Keratinocyte (primary cell): ENCODE data around the gene TLR6. TPM values are rescaled to one million over a fixed set of nuclear protein-coding genes. Genes with fewer than 3 reads are reported as not detected.

Experiments
- DNase-seq: peaks from one replicate; pipeline ENCODE4 v3.0.0-alpha.2; 2011; ENCODE audit warnings: low read depth, missing footprints, low spot score
- FAIRE-seq: peaks from 2 replicates; lab custom pipeline; 2011; peaks lifted over from hg19 to GRCh38; lab: Jason Lieb, UNC
- H2AFZ ChIP-seq: 2 replicates; pipeline ENCODE4 v1.6.0; 2012; ENCODE audit warnings: low read length, control low read depth, inconsistent platforms; ENCODE audit not compliant: control insufficient read depth
- H3K27ac ChIP-seq: 2 replicates; pipeline ENCODE4 v1.5.1; 2011; ENCODE audit warnings: low read length; ENCODE audit not compliant: control insufficient read depth, insufficient read depth
- H3K27me3 ChIP-seq: 3 replicates; pipeline ENCODE4 v1.6.0; 2011; ENCODE audit warnings: low read length; ENCODE audit not compliant: control insufficient read depth, insufficient read depth; ENCODE audit errors: extremely low read depth
- H3K36me3 ChIP-seq, 2 experiments: 2 replicates in 1 of 2; 3 replicates in 1 of 2; pipeline ENCODE4 v1.5.1; 2011; ENCODE audit warnings: low read length in 2 of 2, mild to moderate bottlenecking in 1 of 2; ENCODE audit not compliant: control insufficient read depth in 2 of 2, insufficient read depth in 2 of 2; ENCODE audit errors: extremely low read depth in 1 of 2
- H3K4me1 ChIP-seq: 3 replicates; pipeline ENCODE4 v1.5.1; 2011; ENCODE audit warnings: low read length; ENCODE audit not compliant: control insufficient read depth, insufficient read depth; ENCODE audit errors: extremely low read depth
- H3K4me2 ChIP-seq: 3 replicates; pipeline ENCODE4 v1.6.0; 2011; ENCODE audit warnings: low read depth, low read length; ENCODE audit not compliant: control insufficient read depth, insufficient read depth; ENCODE audit errors: extremely low read depth
- H3K4me3 ChIP-seq, 3 experiments: fragments of 200-600 bp in 1 of 3; sonication (generic) in 1 of 3; 2 replicates in 2 of 3; 3 replicates in 1 of 3; pipeline ENCODE4 v1.5.1; 2011 to 2016; ENCODE audit warnings: low read length in 3 of 3, mild to moderate bottlenecking in 3 of 3, control low read depth in 2 of 3, inconsistent platforms in 1 of 3, low read depth in 1 of 3, mixed read lengths in 1 of 3, mixed run types in 1 of 3, moderate library complexity in 1 of 3; ENCODE audit not compliant: control insufficient read depth in 2 of 3, insufficient read depth in 2 of 3; ENCODE audit errors: extremely low read depth in 1 of 3
- H3K79me2 ChIP-seq: 2 replicates; pipeline ENCODE4 v1.6.0; 2012; ENCODE audit warnings: low read length; ENCODE audit not compliant: control insufficient read depth, insufficient read depth
- H3K9ac ChIP-seq: 3 replicates; pipeline ENCODE4 v1.6.0; 2011; ENCODE audit warnings: low read length; ENCODE audit not compliant: control insufficient read depth, insufficient read depth; ENCODE audit errors: extremely low read depth
- H3K9me1 ChIP-seq: 3 replicates; pipeline ENCODE4 v1.6.0; 2011; ENCODE audit warnings: low read length; ENCODE audit not compliant: control insufficient read depth, insufficient read depth; ENCODE audit errors: extremely low read depth
- H3K9me3 ChIP-seq: 2 replicates; pipeline ENCODE4 v1.5.1; 2012; ENCODE audit warnings: low read depth, low read length; ENCODE audit not compliant: control insufficient read depth
- H4K20me1 ChIP-seq: 3 replicates; pipeline ENCODE4 v1.6.0; 2011; ENCODE audit warnings: low read length; ENCODE audit not compliant: control insufficient read depth, insufficient read depth; ENCODE audit errors: extremely low read depth
- EZH2 ChIP-seq: IDR thresholded peaks from one replicate; pipeline ENCODE4 v1.6.1; 2012; ENCODE audit warnings: inconsistent platforms, mild to moderate bottlenecking, low read length, moderate library complexity
- dilution Hi-C: fragments of 300-500 bp; cut with MboI; formaldehyde crosslinking; loops from one replicate; pipeline ENCODE4 v1.7.0; 2020; ENCODE audit warnings: low sequenced_read_pairs; ENCODE audit not compliant: extremely low pct_ligation_motif_present
- polyA plus RNA-seq, 5 experiments: library from polyadenylated mRNA; depleted of rRNA in 3 of 5; stranded (reverse) in 3 of 5; stranded (forward) in 1 of 5; unstranded in 1 of 5; fragments of >200 nt; gene quantifications; 1 replicate in 1 of 5; 2 replicates in 3 of 5; 3 replicates in 1 of 5; pipeline versions ENCODE4 v1.2.1 to v1.2.3, GENCODE V29; 2011 to 2012; ENCODE audit warnings: missing spikeins in 2 of 5, low read depth in 1 of 5, low replicate concordance in 1 of 5
- TF ChIP-seq, protein P1 (sequence below), 3 experiments: IDR thresholded peaks in 1 of 3; conservative IDR thresholded peaks in 1 of 3; optimal IDR thresholded peaks in 1 of 3; 2 replicates in 2 of 3; 3 replicates in 1 of 3; pipeline versions ENCODE3 to v1.5.1; 2011; ENCODE audit warnings: low read length in 3 of 3, mild to moderate bottlenecking in 3 of 3, moderate library complexity in 2 of 3, control low read depth in 1 of 3, inconsistent platforms in 1 of 3; ENCODE audit not compliant: insufficient read depth in 2 of 3; ENCODE audit errors: extremely low read depth in 1 of 3

TLR6 gene
- polyA plus RNA-seq, 1 donor (not counting 4 experiments of a cell fraction or from before 2014, with no cell fraction given) = 1.3 TPM

DNA sequence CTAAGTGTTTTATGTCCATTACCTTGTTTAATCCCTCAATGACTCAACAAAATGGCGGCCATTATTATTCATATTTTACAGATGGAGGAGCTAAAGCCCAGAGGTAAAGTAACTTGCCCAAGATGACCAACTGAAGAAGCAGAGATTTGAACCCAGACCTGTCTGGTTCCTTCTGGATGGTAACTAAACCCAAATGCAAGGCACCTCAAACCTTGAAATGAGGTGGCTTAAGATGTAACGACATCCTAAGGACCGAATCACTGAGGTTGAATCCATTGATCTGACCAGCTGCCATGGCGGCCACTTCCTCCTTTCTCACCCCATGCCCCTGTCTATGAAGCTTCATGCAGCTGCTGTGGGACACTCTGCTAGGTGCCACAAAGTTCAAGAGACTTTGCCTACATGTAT lies 74.8 kb downstream of the TLR6 start:
- H3K4me2 ChIP-seq = no peak overlapping the region
- DNase-seq = no peak
- TF ChIP-seq EZH2 = no peak
- TF ChIP-seq, protein P1, sequence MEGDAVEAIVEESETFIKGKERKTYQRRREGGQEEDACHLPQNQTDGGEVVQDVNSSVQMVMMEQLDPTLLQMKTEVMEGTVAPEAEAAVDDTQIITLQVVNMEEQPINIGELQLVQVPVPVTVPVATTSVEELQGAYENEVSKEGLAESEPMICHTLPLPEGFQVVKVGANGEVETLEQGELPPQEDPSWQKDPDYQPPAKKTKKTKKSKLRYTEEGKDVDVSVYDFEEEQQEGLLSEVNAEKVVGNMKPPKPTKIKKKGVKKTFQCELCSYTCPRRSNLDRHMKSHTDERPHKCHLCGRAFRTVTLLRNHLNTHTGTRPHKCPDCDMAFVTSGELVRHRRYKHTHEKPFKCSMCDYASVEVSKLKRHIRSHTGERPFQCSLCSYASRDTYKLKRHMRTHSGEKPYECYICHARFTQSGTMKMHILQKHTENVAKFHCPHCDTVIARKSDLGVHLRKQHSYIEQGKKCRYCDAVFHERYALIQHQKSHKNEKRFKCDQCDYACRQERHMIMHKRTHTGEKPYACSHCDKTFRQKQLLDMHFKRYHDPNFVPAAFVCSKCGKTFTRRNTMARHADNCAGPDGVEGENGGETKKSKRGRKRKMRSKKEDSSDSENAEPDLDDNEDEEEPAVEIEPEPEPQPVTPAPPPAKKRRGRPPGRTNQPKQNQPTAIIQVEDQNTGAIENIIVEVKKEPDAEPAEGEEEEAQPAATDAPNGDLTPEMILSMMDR (optimal IDR thresholded peaks at IDR 0.05 in 1 of 3, IDR thresholded peaks at IDR 0.05 in 1 of 3, conservative IDR thresholded peaks at IDR 0.05 in 1 of 3; ENCODE audit: extremely low read depth in 1 of 3, insufficient read depth in 2 of 3, low read length in 3 of 3) = no peak
- no peaks in the 10 kb centered on the region for H3K79me2 ChIP-seq
- H3K36me3 ChIP-seq = no peaks in the 10 kb centered on the region
- H3K9ac ChIP-seq = no peak overlapping the region
- H3K27me3 ChIP-seq = no peaks in the 10 kb centered on the region
- no peak for FAIRE-seq
- H2AFZ ChIP-seq = no peak overlapping the region
- no peak overlapping the region for H3K27ac ChIP-seq
- H3K4me3 ChIP-seq = no peak overlapping the region
- H4K20me1 ChIP-seq = no peaks in the 10 kb centered on the region
- H3K9me3 ChIP-seq = no peaks in the 10 kb centered on the region
- H3K9me1 ChIP-seq = no peaks in the 10 kb centered on the region
- H3K4me1 ChIP-seq = no peaks in the 10 kb centered on the region
- dilution Hi-C loops = no loop called here

DNA sequence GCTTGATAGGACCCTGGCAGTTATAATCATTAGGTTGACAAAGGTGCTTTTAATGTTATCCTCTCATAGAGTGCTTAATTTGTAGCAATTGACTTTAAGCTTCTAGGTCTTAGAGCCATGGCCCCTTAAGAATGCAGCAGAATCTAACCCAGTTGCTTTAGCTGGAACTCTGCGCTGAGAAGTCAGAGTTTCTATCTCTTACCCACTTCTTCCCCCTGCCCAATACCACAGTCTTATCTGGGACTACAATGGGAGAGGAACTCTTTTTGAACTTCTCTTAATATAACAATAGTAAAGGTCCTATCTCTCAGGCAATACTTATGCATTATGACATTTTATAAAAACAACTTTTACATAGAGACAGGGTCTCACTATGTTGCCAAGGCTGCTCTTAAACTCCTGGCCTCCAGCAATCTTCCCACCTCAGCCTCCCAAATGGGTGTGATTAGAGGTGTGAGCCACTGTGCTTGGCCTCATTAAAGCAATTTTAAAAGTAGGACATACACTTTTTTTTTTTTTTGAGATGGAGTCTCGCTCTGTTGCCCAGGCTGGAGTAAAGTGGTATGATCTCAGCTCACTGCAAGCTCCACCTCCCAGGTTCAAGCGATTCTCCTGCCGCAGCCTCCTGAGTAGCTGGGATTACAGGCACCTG lies 75.7 kb downstream of the TLR6 start:
- Histone ChIP-seq H3K4me3 (no peak overlapping the region), H3K4me1 (peaks cover 4% of the 10 kb centered on the region), H3K9me3 (no peaks in the 10 kb centered on the region), H2AFZ (no peak overlapping the region), H3K9me1 (no peaks in the 10 kb centered on the region), H3K27me3 (no peaks in the 10 kb centered on the region), H3K36me3 (no peaks in the 10 kb centered on the region), H3K9ac (no peak overlapping the region), H3K27ac (no peak overlapping the region), H4K20me1 (no peaks in the 10 kb centered on the region), H3K79me2 (no peaks in the 10 kb centered on the region), H3K4me2 (no peak overlapping the region)
- TF ChIP-seq, protein P1 (optimal IDR thresholded peaks at IDR 0.05 in 1 of 3, IDR thresholded peaks at IDR 0.05 in 1 of 3, conservative IDR thresholded peaks at IDR 0.05 in 1 of 3; ENCODE audit: extremely low read depth in 1 of 3, insufficient read depth in 2 of 3, low read length in 3 of 3) = no peak
- no peak for TF ChIP-seq EZH2
- FAIRE-seq (no peak), DNase-seq (no peak)
- dilution Hi-C loops = no loop called here
